Activated naive CD4-positive, alpha-beta T cell treated with anti-CD3 and anti-CD28 coated beads, Interleukin-2, amount 10 ng/mL, durations not matched to agents 7 days and 5 days (primary cell): ENCODE measurements around the gene NCKIPSD.

ENCODE experiments used
- CTCF ChIA-PET: fragments of 350-600 bp; sonication (Branson Sonifier 250); formaldehyde crosslinking; loops from one replicate; lab custom pipeline; 2021; ENCODE audit warnings: antibody characterized with exemption; lab: Charles Lee
- DNase-seq: peaks from one replicate; pipeline ENCODE4 v3.0.0-alpha.2; 2020
- H3K27ac Mint-ChIP-seq: one replicate; pipeline ENCODE4 v1.8.0; 2021; ENCODE audit warnings: mild to moderate bottlenecking, moderate library complexity, mixed read lengths
- H3K27me3 Mint-ChIP-seq: one replicate; pipeline ENCODE4 v1.8.0; 2021; ENCODE audit warnings: mild to moderate bottlenecking, mixed read lengths
- H3K36me3 Mint-ChIP-seq: one replicate; pipeline ENCODE4 v1.8.0; 2021; ENCODE audit warnings: mixed read lengths
- H3K4me1 Mint-ChIP-seq: one replicate; pipeline ENCODE4 v1.8.0; 2021; ENCODE audit warnings: mixed read lengths
- H3K4me3 Mint-ChIP-seq: one replicate; pipeline ENCODE4 v1.8.0; 2021; ENCODE audit warnings: mild to moderate bottlenecking, moderate library complexity, mixed read lengths
- H3K9me3 Mint-ChIP-seq: one replicate; pipeline ENCODE4 v1.8.0; 2021; ENCODE audit warnings: mixed read lengths

The NCKIPSD gene

GRCh38 chr3:48690846-48691458, 5.2 kb upstream of the NCKIPSD start:
- Mint-ChIP-seq H3K9me3 (no peaks in the 10 kb centered on the region), H3K27ac (no peak overlapping the region), H3K4me1 (peaks cover 10% of the 10 kb centered on the region), H3K36me3 (peaks cover 43% of the 10 kb centered on the region), H3K4me3 (no peak overlapping the region), H3K27me3 (no peaks in the 10 kb centered on the region)
- DNase-seq: no peak
- CTCF ChIA-PET: no interaction called here

- Mint-ChIP-seq H3K36me3 (peaks cover 32% of the 10 kb centered on the region), H3K4me3 (no peak overlapping the region), H3K4me1 (peaks cover 17% of the 10 kb centered on the region), H3K27me3 (no peaks in the 10 kb centered on the region), H3K27ac (no peak overlapping the region), H3K9me3 (no peaks in the 10 kb centered on the region)
- DNase-seq: no peak
- CTCF ChIA-PET: interaction anchor here (0.8 to 1.0 kb wide), 2 partner anchors 21 to 253 kb away, joined by 3 to 5 read pairs; no protein-coding TSS in a partner anchor
These were observed 3.7 kb upstream of the NCKIPSD start for GRCh38 chr3:48689384-48689783.

GRCh38 chr3:48688737-48689075, 3.0 kb upstream of the NCKIPSD start:
- Mint-ChIP-seq H3K4me3 (no peak overlapping the region), H3K4me1 (peaks cover 22% of the 10 kb centered on the region), H3K27ac (no peak overlapping the region), H3K9me3 (no peaks in the 10 kb centered on the region), H3K36me3 (peaks cover 34% of the 10 kb centered on the region), H3K27me3 (no peaks in the 10 kb centered on the region)
- CTCF ChIA-PET: interaction anchor here (0.6 to 1.0 kb wide), 2 partner anchors 10 to 345 kb away, joined by 3 read pairs; no protein-coding TSS in a partner anchor
- DNase-seq: no peak

- peaks cover 27% of the 10 kb centered on the region for H3K4me1 Mint-ChIP-seq
- peaks cover 37% of the 10 kb centered on the region for H3K36me3 Mint-ChIP-seq
- H3K4me3 Mint-ChIP-seq: no peak overlapping the region
- CTCF ChIA-PET: interaction anchor here (0.6 to 1.1 kb wide), 3 partner anchors 10 to 346 kb away, joined by 3 read pairs; no protein-coding TSS in a partner anchor
- no peaks in the 10 kb centered on the region for H3K27me3 Mint-ChIP-seq
- H3K9me3 Mint-ChIP-seq: no peaks in the 10 kb centered on the region
- H3K27ac Mint-ChIP-seq: no peak overlapping the region
- DNase-seq: no peak
These were observed 2.5 kb upstream of the NCKIPSD start for GRCh38 chr3:48688032-48688736.

- no peaks in the 10 kb centered on the region for H3K9me3 Mint-ChIP-seq
- H3K4me1 Mint-ChIP-seq: peaks cover 29% of the 10 kb centered on the region
- CTCF ChIA-PET: interaction anchor here (0.9 to 1.1 kb wide), 3 partner anchors 13 to 53 kb away, joined by 3 read pairs; no protein-coding TSS in a partner anchor
- H3K27ac Mint-ChIP-seq: no peak overlapping the region
- peaks cover 40% of the 10 kb centered on the region for H3K36me3 Mint-ChIP-seq
- H3K4me3 Mint-ChIP-seq: no peak overlapping the region
- H3K27me3 Mint-ChIP-seq: no peaks in the 10 kb centered on the region
- no peak for DNase-seq
These were observed 1.5 kb upstream of the NCKIPSD start for GRCh38 chr3:48687220-48687678.

GRCh38 chr3:48686538-48687219, 964 bp upstream of the NCKIPSD start:
- Mint-ChIP-seq H3K4me1 (peaks cover 32% of the 10 kb centered on the region), H3K9me3 (no peaks in the 10 kb centered on the region), H3K36me3 (peaks cover 45% of the 10 kb centered on the region), H3K27me3 (no peaks in the 10 kb centered on the region), H3K4me3 (peak overlapping the region; percentile 82), H3K27ac (peak overlapping the region; percentile 83)
- CTCF ChIA-PET: interaction anchor here (0.9 to 1.6 kb wide), 8 partner anchors 9 to 53 kb away, joined by 3 to 5 read pairs (median 4); partner anchors contain the start of gene CELSR3
- no peak for DNase-seq

GRCh38 chr3:48685293-48685602, 467 bp downstream of the NCKIPSD start:
- H3K9me3 Mint-ChIP-seq: no peaks in the 10 kb centered on the region
- H3K36me3 Mint-ChIP-seq: peaks cover 50% of the 10 kb centered on the region
- H3K4me1 Mint-ChIP-seq: peaks cover 39% of the 10 kb centered on the region
- no peak for DNase-seq
- H3K27me3 Mint-ChIP-seq: no peaks in the 10 kb centered on the region
- CTCF ChIA-PET: interaction anchor here (0.8 to 2.1 kb wide), 10 partner anchors 9 to 267 kb away, joined by 3 to 6 read pairs (median 5); no protein-coding TSS in a partner anchor
- peak overlapping the region; percentile 82 for H3K4me3 Mint-ChIP-seq
- H3K27ac Mint-ChIP-seq: peak overlapping the region; percentile 83

GRCh38 chr3:48684480-48685143, 1.1 kb downstream of the NCKIPSD start:
- no peak for DNase-seq
- CTCF ChIA-PET: interaction anchor here (0.9 to 2.1 kb wide), 7 partner anchors 8 to 284 kb away, joined by 4 to 7 read pairs (median 4); no protein-coding TSS in a partner anchor
- Mint-ChIP-seq H3K4me3 (peak overlapping the region; percentile 82), H3K27me3 (no peaks in the 10 kb centered on the region), H3K27ac (peak overlapping the region; percentile 87), H3K9me3 (no peaks in the 10 kb centered on the region), H3K36me3 (peaks cover 50% of the 10 kb centered on the region), H3K4me1 (peaks cover 45% of the 10 kb centered on the region)

GRCh38 chr3:48684054-48684349, 1.7 kb downstream of the NCKIPSD start:
- Mint-ChIP-seq H3K9me3 (no peaks in the 10 kb centered on the region), H3K4me1 (peaks cover 50% of the 10 kb centered on the region), H3K27me3 (no peaks in the 10 kb centered on the region), H3K4me3 (peak overlapping the region; percentile 82), H3K27ac (peak overlapping the region; percentile 74), H3K36me3 (peaks cover 51% of the 10 kb centered on the region)
- no peak for DNase-seq
- CTCF ChIA-PET: interaction anchor here (0.9 to 2.1 kb wide), 6 partner anchors 8 to 283 kb away, joined by 4 to 7 read pairs (median 4); no protein-coding TSS in a partner anchor

GRCh38 chr3:48682786-48683185, 2.9 kb downstream of the NCKIPSD start:
- Mint-ChIP-seq H3K27me3 (no peaks in the 10 kb centered on the region), H3K36me3 (peaks cover 52% of the 10 kb centered on the region), H3K4me1 (peaks cover 53% of the 10 kb centered on the region), H3K27ac (no peak overlapping the region), H3K4me3 (no peak overlapping the region), H3K9me3 (no peaks in the 10 kb centered on the region)
- CTCF ChIA-PET: interaction anchor here (0.7 kb wide), 1 partner anchor 10 kb away, joined by 3 read pairs; no protein-coding TSS in a partner anchor
- no peak for DNase-seq

- Mint-ChIP-seq H3K4me1 (peaks cover 53% of the 10 kb centered on the region), H3K36me3 (peaks cover 53% of the 10 kb centered on the region), H3K4me3 (no peak overlapping the region), H3K27ac (peak overlapping the region; percentile 13), H3K9me3 (no peaks in the 10 kb centered on the region), H3K27me3 (no peaks in the 10 kb centered on the region)
- CTCF ChIA-PET: no interaction called here
- no peak for DNase-seq
These were observed 3.6 kb downstream of the NCKIPSD start for GRCh38 chr3:48681974-48682610.

GRCh38 chr3:48681541-48681880, 4.2 kb downstream of the NCKIPSD start:
- H3K36me3 Mint-ChIP-seq: peaks cover 53% of the 10 kb centered on the region
- CTCF ChIA-PET: no interaction called here
- peaks cover 51% of the 10 kb centered on the region for H3K4me1 Mint-ChIP-seq
- no peak for DNase-seq
- H3K9me3 Mint-ChIP-seq: no peaks in the 10 kb centered on the region
- peak overlapping the region; percentile 13 for H3K27ac Mint-ChIP-seq
- H3K4me3 Mint-ChIP-seq: no peak overlapping the region
- no peaks in the 10 kb centered on the region for H3K27me3 Mint-ChIP-seq

- peak overlapping the region; percentile 64 for H3K27ac Mint-ChIP-seq
- no peaks in the 10 kb centered on the region for H3K27me3 Mint-ChIP-seq
- no peak for DNase-seq
- CTCF ChIA-PET: no interaction called here
- H3K9me3 Mint-ChIP-seq: no peaks in the 10 kb centered on the region
- peaks cover 48% of the 10 kb centered on the region for H3K4me1 Mint-ChIP-seq
- peaks cover 57% of the 10 kb centered on the region for H3K36me3 Mint-ChIP-seq
- H3K4me3 Mint-ChIP-seq: no peak overlapping the region
These were observed 4.7 kb downstream of the NCKIPSD start for GRCh38 chr3:48680811-48681540.
